Measurements from ENCODE around the gene HIF1A.

Gene HIF1A

DNA sequence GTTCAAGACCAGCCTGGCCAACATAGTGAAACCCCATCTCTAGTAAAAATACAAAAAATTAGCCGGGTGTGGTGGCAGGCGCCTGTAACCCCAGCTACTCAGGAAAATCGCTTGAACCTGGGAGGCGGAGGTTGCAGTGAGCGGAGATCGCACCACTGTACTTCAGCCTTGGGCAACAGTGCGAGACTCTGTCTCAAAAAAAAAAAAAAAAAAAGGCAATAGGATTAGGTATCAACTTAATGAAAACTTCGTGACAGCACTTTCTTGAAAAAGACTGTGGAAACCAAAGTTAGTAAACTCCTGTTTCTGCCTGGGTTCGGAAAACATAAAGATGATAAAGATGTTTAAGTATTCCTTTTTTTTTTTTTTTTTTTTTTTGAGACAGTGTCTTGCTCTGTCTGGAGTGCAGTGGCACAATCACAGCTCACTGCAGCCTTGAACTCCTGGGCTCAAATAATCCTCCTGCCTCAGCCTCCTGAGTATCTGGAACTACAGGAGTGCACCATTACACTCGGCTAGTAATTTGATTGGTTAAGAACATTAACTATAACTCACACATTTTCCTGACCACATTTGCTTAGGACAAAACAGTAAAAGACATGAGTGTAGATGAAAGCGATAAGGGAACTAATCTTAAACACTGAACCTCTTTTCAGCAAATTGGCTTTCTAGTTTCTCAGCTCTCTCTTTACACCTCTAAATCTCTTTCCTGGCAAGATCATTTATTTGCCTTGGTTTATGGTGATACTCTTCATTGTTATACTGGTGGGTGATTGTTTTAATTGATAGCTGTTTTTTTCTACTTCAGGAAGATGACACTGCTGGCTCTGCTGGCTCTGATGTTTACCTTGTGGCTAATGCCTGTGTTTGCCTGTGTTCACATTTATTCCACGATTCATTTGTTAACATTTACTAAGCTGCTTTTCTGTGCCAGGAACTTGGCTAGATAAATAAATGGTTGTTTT lies 15.8 kb downstream of the HIF1A start:
- CTCF ChIA-PET, result interaction anchor here (1.2 to 2.3 kb wide), 3 partner anchors 9 to 236 kb away, joined by 3 to 9 read pairs (median 7); no protein-coding TSS in a partner anchor
- no peak overlapping the region for H3K4me3 ChIP-seq (ENCODE audit: low read depth, low read length)
- DNase-seq (ENCODE audit: low read depth, low spot score), result no peak
- TF ChIP-seq CTCF (IDR thresholded peaks at IDR 0.05; ENCODE audit: insufficient read depth, low read length, missing control alignments), result no peak
- POLR2A ChIA-PET, result no interaction called here

GRCh38 chr14:61712137-61712536 lies 16.8 kb downstream of the HIF1A start:
- POLR2A ChIA-PET, result no interaction called here
- no peak overlapping the region for H3K4me3 ChIP-seq (ENCODE audit: low read depth, low read length)
- DNase-seq (ENCODE audit: low read depth, low spot score), result no peak
- TF ChIP-seq CTCF (IDR thresholded peaks at IDR 0.05; ENCODE audit: insufficient read depth, low read length, missing control alignments), result no peak
- CTCF ChIA-PET, result interaction anchor here (0.6 to 0.7 kb wide), 2 partner anchors 34 to 284 kb away, joined by 3 to 5 read pairs; no protein-coding TSS in a partner anchor

GRCh38 chr14:61713724-61714437 lies 18.6 kb downstream of the HIF1A start:
- ChIA-PET POLR2A (no interaction called here), CTCF (interaction anchor here (1.4 to 1.8 kb wide), 2 partner anchors 22 to 243 kb away, joined by 3 to 4 read pairs; no protein-coding TSS in a partner anchor)
- no peak overlapping the region for H3K4me3 ChIP-seq (ENCODE audit: low read depth, low read length)
- no peak for TF ChIP-seq CTCF (IDR thresholded peaks at IDR 0.05; ENCODE audit: insufficient read depth, low read length, missing control alignments)
- DNase-seq (ENCODE audit: low read depth, low spot score), result no peak

- no peak overlapping the region for H3K4me3 ChIP-seq (ENCODE audit: low read depth, low read length)
- no peak for DNase-seq (ENCODE audit: low read depth, low spot score)
- no peak for TF ChIP-seq CTCF (IDR thresholded peaks at IDR 0.05; ENCODE audit: insufficient read depth, low read length, missing control alignments)
- POLR2A ChIA-PET, result interaction anchor here (0.7 kb wide), 1 partner anchor 130 kb away, joined by 3 read pairs; no protein-coding TSS in a partner anchor
- CTCF ChIA-PET, result interaction anchor here (1.3 kb wide), 1 partner anchor 13 kb away, joined by 4 read pairs; no protein-coding TSS in a partner anchor
Measured at GRCh38 chr14:61716956-61717355, 21.6 kb downstream of the HIF1A start.

DNA sequence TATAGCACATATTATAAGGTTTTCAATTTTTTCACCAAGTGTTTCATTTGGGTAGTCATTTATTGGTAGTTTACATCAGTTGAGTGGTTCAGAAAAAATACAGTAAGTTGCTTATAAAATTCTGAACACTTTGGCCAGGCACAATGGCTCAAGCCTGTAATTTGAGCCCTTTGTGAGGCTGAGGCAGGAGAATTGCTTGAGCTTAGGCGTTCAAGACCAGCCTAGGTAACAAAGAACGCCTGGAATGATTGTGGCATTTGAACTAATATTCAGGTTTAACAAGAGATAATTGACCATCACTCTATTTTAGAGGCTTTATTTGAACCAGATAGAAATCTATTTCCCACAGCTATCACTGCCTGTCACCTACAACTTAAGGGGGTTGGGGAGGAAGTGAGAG lies 22.7 kb downstream of the HIF1A start:
- CTCF ChIA-PET, result interaction anchor here (1.3 to 1.4 kb wide), 2 partner anchors 14 to 28 kb away, joined by 3 to 4 read pairs; no protein-coding TSS in a partner anchor
- POLR2A ChIA-PET, result no interaction called here
- TF ChIP-seq CTCF (IDR thresholded peaks at IDR 0.05; ENCODE audit: insufficient read depth, low read length, missing control alignments), result no peak
- no peak for DNase-seq (ENCODE audit: low read depth, low spot score)
- H3K4me3 ChIP-seq (ENCODE audit: low read depth, low read length), result no peak overlapping the region
